Ureter (tissue), 1 donor: Measurements from ENCODE around the gene ACCS. TPM values are rescaled to one million over a fixed set of nuclear protein-coding genes. Genes with fewer than 3 reads are reported as not detected.

Experiments used
- DNase-seq: peaks from one replicate; pipeline ENCODE4 v3.0.0-alpha.2; 2020; ENCODE audit warnings: low spot score
- total RNA-seq: library from RNA; stranded (reverse); gene quantifications from one replicate; pipeline ENCODE4 v1.2.4, GENCODE V29; 2023
- donor health status: DM: yes; HTN: yes; CAD: no.

Gene ACCS
- total RNA-seq, 1 donor from 2014 or later, result 44.0 TPM

DNA sequence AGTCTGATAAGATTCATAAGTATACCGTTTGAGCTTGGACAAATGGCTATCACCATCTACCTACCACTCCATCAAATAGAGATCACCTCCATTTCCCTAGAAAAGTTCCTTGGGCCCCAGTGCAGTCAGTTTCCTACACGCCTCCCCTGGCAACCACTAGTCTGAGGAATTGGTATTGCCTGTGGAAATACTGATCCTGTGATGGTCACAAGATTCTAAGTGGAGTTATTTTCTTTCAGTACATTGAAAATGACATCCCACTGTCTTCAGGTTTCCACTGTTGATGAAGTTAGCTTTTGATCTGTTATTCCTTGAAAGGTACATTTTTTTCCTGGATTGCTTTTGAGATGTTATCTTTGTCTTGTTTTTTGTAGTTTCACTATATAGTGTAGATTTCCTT is 22.9 kb upstream of the ACCS start:
- DNase-seq, result peak; percentile 3

DNA sequence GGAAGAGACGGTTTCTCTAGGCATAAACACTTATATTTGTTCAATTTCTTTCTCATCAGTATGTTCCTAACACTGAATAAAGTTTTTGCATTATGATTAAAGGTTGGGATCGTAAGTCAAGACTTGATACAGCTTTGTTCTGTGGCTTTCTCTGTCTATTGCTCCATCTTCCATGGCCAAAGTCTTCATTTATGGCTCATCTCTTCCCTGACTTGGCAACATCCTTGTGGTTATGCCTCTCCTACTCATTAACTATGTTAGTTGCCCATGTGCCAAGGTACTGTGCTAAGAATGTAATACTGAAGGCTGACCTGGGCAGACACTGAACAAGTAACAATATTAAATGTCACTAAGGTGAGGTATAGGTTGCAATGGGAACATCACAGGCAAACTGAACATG is 19.9 kb upstream of the ACCS start:
- no peak for DNase-seq

- peak; percentile 1 for DNase-seq
Measured at GRCh38 chr11:44047298-44047697, 18.8 kb upstream of the ACCS start.

- DNase-seq, result peak; percentile 10
Measured at GRCh38 chr11:44047931-44048431, 18.1 kb upstream of the ACCS start, which contains the start of gene ACCSL. Gene ACCSL (plus strand): TSS chr11:44047981. CDS start chr11:44048037, 56 bp downstream.

DNA sequence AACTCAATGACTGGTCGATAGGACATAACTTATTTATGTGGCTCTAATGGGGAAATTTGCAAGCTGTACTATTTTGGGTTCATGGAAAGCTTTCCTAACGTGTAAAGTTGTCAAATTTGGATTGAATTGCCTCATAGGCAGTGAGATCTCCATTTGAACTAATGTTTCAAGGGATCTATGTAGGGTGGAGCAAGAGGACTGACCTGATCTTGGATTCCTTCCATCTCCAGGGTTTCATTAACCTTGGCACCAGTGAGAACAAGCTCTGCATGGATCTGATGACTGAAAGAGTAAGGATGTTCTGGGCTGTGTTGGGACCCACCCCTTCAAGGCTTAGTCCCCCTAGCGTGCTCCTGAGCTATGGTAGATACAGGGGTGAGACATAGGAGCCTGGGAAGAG is 16.2 kb upstream of the ACCS start:
- DNase-seq, result no peak

DNA sequence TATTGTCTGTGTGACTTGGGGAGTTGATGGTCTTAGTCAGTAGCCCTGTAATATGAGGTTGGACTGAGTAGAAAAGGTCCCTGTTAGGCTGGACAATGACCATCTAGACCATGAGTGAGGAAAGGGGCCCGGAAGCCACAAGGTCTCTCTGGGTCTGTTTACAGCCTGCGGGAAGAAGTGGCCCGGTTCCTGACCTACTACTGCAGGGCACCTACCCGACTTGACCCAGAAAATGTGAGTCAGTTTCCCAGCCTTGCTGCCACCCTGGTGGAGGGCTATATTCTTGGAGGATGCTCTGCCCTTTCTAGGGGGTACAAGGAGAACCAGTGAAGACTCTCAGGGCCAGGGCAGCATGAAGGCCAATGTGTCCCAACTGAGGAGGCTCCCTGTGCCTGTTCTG is 14.9 kb upstream of the ACCS start:
- DNase-seq, result no peak

DNA sequence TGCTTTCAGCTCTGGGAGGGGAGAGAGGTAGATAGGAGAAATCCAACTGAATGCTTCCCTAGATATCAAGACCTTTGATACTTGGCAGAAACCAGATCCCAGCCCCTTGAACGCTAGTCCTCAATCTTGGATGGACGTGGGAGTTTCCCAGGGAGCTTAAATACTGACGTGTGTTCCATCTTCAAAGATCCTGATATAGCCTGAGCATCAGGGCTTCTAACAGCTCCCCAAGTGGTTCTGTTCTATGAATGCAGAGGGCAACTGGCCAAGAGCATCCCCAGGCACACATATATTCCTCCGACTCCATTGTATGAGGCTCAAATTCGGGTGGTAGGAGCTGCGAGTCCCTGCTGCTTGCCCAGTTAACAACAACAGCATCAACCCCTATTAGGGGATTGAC is 8.7 kb upstream of the ACCS start:
- DNase-seq, result no peak

GRCh38 chr11:44058275-44058674 is 7.8 kb upstream of the ACCS start:
- no peak for DNase-seq

GRCh38 chr11:44065161-44065661 is 859 bp upstream of the ACCS start:
- no peak for DNase-seq

- no peak for DNase-seq
Measured at GRCh38 chr11:44066732-44067141, 667 bp downstream of the ACCS start.

DNA sequence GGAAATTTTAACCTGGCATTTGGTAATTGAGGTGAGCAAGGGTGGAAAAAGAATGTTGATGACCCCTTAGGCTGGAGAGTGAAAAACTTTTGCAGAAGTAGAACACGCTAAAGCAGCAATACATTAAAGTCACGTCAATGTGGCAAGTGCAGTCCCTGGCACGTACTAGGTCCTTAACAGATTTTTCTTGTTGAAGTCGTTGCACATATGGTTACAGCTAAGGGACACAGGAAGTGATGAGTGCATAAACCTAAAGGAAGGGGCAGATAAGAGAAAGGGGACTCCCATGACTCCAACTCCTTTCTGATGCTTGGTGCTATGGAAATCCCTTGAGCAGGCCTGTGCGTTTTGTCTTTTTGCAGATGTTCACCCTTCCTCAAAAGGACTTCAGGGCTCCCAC is 1.2 kb downstream of the ACCS start:
- DNase-seq, result no peak

DNA sequence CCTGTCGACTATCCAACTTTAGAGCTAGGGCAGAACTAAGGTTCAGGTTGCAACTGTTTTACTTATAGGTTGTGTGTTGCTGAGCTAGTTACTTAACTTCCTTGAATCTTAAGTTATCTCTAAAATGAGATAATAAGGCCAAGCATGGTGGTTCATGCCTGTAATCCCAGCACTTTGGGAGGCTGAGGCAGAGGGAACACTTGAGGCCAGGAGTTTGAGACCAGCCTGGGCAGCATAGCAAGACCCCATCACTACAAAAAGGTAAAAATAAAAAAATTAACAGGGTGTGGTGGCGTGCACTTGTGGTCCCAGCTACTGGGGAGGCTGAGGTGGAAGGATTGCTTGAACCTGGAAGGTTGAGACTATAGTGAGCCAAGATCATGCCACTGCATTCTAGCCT is 2.1 kb downstream of the ACCS start:
- no peak for DNase-seq

GRCh38 chr11:44071157-44071556 is 5.1 kb downstream of the ACCS start:
- DNase-seq, result no peak

DNA sequence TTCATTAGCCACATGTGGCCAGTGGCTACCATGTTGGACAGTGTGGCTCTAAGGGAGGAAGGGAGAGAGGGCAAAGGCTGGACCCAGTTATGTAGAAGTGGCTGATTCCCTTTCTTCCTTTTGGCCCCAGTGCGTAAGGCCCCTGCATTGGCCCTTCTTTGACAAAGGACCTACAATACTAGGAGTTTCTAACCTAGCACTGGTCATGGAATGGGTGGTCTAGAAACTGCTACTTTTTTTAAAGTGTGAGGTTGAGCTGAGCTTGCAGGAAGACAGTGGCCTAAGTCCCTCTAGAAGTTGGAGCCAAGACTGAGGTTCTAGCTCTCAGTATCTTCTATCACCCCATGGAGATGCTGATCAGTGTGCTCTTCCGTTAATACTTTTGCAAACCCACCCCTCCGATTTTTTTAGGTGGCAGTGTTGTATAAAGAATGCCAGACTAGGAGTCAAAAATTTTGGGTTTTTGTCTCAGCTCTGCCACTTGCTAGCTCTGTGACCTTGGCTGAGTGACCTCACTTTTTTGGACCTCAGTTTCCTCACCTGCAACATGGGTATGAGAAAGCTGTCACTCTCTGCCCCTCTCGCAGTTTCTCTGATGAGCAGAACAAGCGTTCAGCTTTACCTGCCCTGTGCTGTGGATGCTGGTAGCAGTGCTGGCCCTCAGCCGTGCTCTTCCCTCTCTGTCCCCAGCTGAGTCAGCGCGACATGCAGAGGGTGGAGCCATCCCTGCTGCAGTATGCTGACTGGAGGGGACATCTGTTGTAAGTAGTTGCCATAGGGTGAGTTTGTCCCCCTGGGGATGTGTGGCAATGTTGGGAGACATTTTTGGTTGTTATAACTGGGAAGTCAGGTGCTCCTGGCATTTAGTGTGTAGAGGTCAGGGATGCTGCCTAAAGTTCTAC is 6.9 kb downstream of the ACCS start:
- no peak for DNase-seq

- no peak for DNase-seq
Measured at GRCh38 chr11:44078794-44079193, 12.7 kb downstream of the ACCS start.

GRCh38 chr11:44079376-44079775 is 13.3 kb downstream of the ACCS start:
- no peak for DNase-seq

GRCh38 chr11:44080951-44081350 is 14.9 kb downstream of the ACCS start:
- no peak for DNase-seq

DNA sequence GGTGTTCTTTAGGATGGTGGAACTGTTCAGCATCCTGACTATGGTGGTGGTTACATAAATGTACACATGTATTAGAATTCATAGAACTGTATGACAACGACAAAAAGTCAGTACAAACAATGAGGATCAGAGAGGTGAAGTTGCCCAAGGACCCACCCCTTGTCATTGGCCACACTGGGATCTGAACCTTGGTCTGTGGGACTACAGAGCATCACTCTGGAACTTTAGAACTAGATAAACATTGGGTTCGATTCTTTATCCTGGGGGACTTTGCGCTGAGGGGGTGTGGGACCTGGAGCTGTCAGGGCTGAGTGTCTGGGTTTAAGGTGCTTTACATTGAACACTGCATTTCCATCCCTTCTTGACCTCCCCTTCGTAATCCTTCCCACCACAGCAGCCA is 16.6 kb downstream of the ACCS start:
- no peak for DNase-seq

DNA sequence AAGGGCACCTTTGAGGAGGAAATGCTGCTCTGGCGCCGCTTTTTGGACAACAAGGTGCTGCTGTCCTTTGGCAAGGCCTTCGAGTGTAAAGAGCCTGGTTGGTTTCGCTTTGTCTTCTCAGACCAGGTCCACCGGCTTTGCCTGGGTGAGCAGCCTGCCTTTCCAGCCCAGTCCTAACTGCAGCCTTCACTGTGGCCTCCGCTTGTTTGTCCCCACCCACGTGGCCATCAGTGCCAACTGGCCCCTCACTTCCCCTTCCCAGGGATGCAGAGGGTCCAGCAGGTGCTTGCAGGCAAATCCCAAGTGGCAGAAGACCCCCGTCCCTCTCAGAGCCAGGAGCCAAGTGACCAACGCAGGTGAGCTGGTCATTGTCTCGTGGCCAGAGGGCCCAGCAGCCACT is 17.4 kb downstream of the ACCS start:
- DNase-seq, result peak; percentile 39

DNA sequence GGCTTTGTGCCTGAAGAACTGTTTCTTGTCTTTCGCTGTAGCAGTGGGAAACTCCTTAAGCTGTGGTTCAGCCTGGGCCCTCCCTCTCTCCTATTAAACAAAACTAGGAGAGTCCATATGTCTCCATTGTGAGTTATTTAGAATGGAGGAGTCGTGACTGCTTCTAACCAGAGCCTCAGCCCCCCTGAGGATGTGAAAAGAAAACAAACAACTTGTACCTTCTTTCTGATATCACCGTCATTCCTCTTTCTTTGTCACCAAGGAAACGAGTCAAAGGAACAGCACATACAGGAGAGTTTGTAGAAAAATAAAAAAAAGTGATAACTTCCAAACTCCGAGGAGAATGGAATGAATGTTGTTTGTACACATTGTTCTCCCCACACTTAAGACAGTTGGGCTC is 17.8 kb downstream of the ACCS start:
- DNase-seq, result no peak

DNA sequence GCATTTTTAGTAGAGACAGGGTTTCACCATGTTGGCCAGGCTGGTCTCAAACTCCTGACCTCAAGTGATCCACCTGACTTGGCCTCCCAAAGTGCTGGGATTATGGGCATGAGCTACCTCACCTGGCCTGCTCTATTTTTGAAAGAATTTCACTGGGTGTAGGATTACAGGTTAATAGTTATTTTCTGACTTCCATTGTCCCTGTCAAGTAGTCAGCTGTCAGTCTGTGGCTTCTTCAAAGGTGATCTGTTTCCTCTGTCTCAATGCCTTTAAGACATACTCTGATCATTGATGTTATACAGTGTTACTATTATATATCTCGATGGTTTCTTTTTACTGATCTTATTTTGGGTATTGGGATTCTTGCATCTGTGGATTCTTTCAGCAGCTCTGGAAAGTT is 19.3 kb downstream of the ACCS start:
- DNase-seq, result peak; percentile 9

DNA sequence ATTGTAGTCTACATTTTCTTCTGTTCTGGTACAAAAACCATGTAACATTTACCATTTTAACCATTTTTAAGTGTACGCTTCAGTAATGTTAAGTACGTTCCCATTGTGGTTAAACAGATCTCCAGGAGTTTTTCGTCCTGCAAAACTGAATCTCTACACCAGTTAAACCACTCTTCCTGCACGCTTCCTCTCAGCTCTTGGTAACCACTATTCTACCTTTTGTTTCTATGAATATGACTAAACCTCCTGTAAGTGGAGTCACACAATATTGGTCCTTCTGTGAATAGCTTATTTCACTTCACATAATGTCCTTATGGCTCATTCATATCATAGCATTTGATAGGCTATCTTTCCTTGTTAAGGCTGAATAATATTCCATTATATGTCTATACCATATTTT is 22.3 kb downstream of the ACCS start:
- no peak for DNase-seq

DNA sequence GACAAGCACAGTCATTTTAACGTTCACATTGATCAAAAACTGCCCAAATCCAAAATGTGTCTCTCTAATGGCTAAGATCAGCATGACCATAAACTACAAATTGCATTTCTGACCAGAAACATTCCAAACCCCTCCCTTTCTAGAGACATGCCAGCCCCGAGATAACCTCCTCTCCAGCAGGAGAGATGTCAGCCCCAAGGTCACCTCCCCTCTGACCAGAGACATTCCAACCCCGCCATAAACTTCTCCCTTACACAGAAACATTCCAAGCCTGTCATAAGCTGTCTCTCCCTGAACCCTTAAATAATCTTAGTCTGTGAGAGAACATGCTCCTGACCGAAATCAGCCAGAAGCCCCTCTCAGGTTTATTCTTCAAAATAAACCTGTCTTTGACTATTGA is 22.8 kb downstream of the ACCS start:
- DNase-seq, result no peak
